Esophagus squamous epithelium (tissue), 4 donors: ENCODE data around the gene KIAA2012.

Experiments used
- CTCF ChIP-seq, 6 experiments: fragments of 450-650 bp in 4 of 6; fragments of 200-600 bp in 2 of 6; sonication (generic) in 2 of 6; IDR thresholded peaks; one replicate each; pipeline ENCODE4 v1.5.1; 2016 to 2019; ENCODE audit warnings: antibody characterized with exemption in 6 of 6, mild to moderate bottlenecking in 4 of 6, moderate library complexity in 4 of 6
- POLR2A ChIP-seq, 4 donors: fragments of 450-650 bp; IDR thresholded peaks; one replicate each; pipeline ENCODE4 v1.6.1; 2017; ENCODE audit warnings: antibody characterized with exemption in 4 of 4, mild to moderate bottlenecking in 4 of 4, moderate library complexity in 3 of 4

- TF ChIP-seq CTCF (IDR thresholded peaks at IDR 0.05) = no peak
- no peak for TF ChIP-seq POLR2A (IDR thresholded peaks at IDR 0.05)
Observed at GRCh38 chr2:202072226-202072625, 829 bp upstream of the KIAA2012 start.
